Subcutaneous abdominal adipose tissue (tissue), 5 donors: ENCODE results near the gene EGF.
"Not testable (repeated sequence)": the region's sequence is repeated elsewhere in the genome, so short reads cannot be mapped to it uniquely, and the experiment has no call there.

ENCODE experiments used
- H3K27ac ChIP-seq: one replicate; pipeline ENCODE4 v1.7.0; 2013; ENCODE audit warnings: low read depth, mild to moderate bottlenecking, inconsistent platforms, low read length, moderate library complexity
- H3K27me3 ChIP-seq, 5 donors: one replicate each; pipeline ENCODE4 v1.7.0; 2013; ENCODE audit warnings: low read length in 5 of 5, inconsistent platforms in 1 of 5; ENCODE audit not compliant: control insufficient read depth in 5 of 5, insufficient read depth in 4 of 5
- H3K36me3 ChIP-seq, 5 donors: one replicate each; pipeline ENCODE4 v1.7.0; 2013; ENCODE audit warnings: low read length in 5 of 5; ENCODE audit not compliant: control insufficient read depth in 5 of 5, insufficient read depth in 5 of 5
- H3K4me1 ChIP-seq, 5 donors: one replicate each; pipeline ENCODE4 v1.7.0; 2013; ENCODE audit warnings: low read length in 5 of 5, mild to moderate bottlenecking in 3 of 5, moderate library complexity in 1 of 5; ENCODE audit not compliant: control insufficient read depth in 5 of 5, insufficient read depth in 5 of 5
- H3K4me3 ChIP-seq, 5 donors: one replicate each; pipeline ENCODE4 v1.7.0; 2013; ENCODE audit warnings: low read length in 5 of 5, low read depth in 1 of 5
- H3K9ac ChIP-seq, 5 donors: one replicate each; pipeline ENCODE4 v1.7.0; 2013; ENCODE audit warnings: low read length in 5 of 5, mild to moderate bottlenecking in 4 of 5, moderate library complexity in 3 of 5
- H3K9me3 ChIP-seq, 5 donors: one replicate each; pipeline ENCODE4 v1.7.0; 2013; ENCODE audit warnings: low read length in 5 of 5; ENCODE audit not compliant: control insufficient read depth in 5 of 5
- donor health status: healthy.
- donor health status: healthy.
- donor health status: healthy.
- donor health status: healthy.
- donor health status: healthy.

The EGF gene

GRCh38 chr4:109937352-109937751 lies 24.7 kb downstream of the EGF start:
- not testable (repeated sequence) for H3K9me3 ChIP-seq, H3K4me1 ChIP-seq, H3K36me3 ChIP-seq, H3K9ac ChIP-seq, H3K27ac ChIP-seq, H3K27me3 ChIP-seq, H3K4me3 ChIP-seq

DNA sequence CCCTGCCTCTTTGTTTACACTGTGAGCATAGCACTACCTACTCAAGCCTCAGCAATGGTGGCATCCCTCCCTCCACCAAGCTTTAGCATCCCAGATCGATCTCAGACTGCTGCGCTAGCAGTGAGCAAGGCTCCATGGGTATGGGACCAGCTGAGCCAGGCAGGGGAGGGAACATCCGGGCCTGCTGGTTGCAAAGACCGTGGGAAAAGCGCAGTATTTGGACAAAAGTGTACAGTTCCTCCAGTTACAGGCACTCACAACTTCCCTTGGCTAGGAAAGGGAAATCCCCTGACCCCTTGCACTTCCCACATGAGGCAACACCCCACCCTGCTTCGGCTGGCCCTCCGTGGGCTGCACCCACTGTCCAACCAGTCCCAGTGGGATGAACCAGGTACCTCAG lies 26.5 kb downstream of the EGF start:
- H3K4me3 ChIP-seq = no peak overlapping the region
- H3K9me3 ChIP-seq = no peaks in the 10 kb centered on the region
- no peaks in the 10 kb centered on the region for H3K4me1 ChIP-seq
- H3K27ac ChIP-seq = no peak overlapping the region
- no peaks in the 10 kb centered on the region for H3K36me3 ChIP-seq
- H3K9ac ChIP-seq = no peak overlapping the region
- no peaks in the 10 kb centered on the region for H3K27me3 ChIP-seq

DNA sequence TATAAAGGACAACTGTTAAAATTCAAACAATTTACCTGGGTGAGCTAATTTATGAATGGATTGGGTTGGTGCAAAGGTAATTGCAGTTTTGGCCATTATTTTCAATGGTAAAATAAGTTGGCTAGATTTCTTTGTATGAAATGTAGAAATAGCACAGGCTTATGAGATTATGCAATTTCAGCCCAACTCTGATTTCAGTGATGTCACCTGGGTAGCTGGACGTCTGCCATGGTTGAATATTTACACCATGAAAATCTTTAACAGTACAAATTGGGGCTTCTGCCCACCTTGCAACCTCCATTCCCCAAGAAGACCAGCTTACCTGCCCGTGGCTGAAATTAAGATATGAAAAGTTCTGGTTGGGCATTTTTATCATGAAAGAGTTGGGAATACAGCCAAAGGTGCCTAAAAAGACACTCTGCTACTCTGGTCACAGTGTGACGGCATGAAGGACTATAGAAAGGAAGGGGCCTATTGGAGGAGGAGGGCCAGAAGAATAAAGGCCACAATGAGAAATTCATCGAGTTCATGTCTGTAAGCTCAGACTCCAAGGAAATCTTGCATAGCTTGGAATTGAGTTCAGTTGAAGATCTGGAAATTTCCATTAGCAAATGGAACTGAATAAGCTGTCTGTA lies 29.7 kb downstream of the EGF start:
- Histone ChIP-seq H3K9ac (no peak overlapping the region), H3K27ac (no peak overlapping the region), H3K27me3 (no peaks in the 10 kb centered on the region), H3K9me3 (no peaks in the 10 kb centered on the region), H3K36me3 (no peaks in the 10 kb centered on the region), H3K4me1 (no peaks in the 10 kb centered on the region), H3K4me3 (no peak overlapping the region)

GRCh38 chr4:109943745-109944144 lies 31.1 kb downstream of the EGF start:
- no peaks in the 10 kb centered on the region for H3K36me3 ChIP-seq
- no peaks in the 10 kb centered on the region for H3K9me3 ChIP-seq
- no peak overlapping the region for H3K9ac ChIP-seq
- no peak overlapping the region for H3K27ac ChIP-seq
- H3K27me3 ChIP-seq = no peaks in the 10 kb centered on the region
- no peaks in the 10 kb centered on the region for H3K4me1 ChIP-seq
- no peak overlapping the region for H3K4me3 ChIP-seq

DNA sequence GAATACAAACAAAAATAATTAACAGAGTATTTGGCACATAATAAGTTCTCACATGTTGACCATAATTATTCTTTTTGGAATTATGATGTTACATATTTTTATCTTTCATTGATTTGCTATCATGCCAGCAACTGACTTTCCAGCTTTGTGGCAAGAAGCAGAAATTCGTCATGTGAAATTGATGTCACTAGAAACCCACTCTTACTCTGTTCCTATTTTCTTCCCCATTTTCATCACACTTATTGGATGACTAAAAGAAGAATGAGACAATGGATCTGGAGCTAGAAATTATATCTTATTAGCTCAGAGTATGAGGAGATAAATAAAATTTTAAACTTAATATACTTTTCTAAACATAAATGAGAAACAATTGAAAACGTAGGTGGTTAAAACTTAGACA lies 31.9 kb downstream of the EGF start:
- Histone ChIP-seq H3K4me3 (no peak overlapping the region), H3K9me3 (no peaks in the 10 kb centered on the region), H3K9ac (no peak overlapping the region), H3K36me3 (no peaks in the 10 kb centered on the region), H3K4me1 (no peaks in the 10 kb centered on the region), H3K27me3 (no peaks in the 10 kb centered on the region), H3K27ac (no peak overlapping the region)

DNA sequence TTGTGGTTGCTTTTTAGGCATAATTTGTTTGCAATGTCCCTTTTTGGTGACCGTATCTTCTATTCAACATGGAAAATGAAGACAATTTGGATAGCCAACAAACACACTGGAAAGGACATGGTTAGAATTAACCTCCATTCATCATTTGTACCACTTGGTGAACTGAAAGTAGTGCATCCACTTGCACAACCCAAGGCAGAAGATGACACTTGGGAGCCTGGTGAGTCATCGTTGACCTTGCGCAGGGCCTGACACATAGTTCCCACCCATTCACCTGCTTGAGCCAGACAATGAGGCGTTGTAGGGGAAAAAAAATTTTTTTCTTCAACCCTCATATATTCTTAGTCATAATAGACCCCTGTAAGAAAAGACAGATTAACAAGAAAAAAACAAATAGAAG lies 32.4 kb downstream of the EGF start:
- H3K4me1 ChIP-seq = no peaks in the 10 kb centered on the region
- H3K4me3 ChIP-seq = no peak overlapping the region
- no peaks in the 10 kb centered on the region for H3K27me3 ChIP-seq
- no peak overlapping the region for H3K9ac ChIP-seq
- H3K27ac ChIP-seq = no peak overlapping the region
- H3K36me3 ChIP-seq = no peaks in the 10 kb centered on the region
- H3K9me3 ChIP-seq = no peaks in the 10 kb centered on the region

DNA sequence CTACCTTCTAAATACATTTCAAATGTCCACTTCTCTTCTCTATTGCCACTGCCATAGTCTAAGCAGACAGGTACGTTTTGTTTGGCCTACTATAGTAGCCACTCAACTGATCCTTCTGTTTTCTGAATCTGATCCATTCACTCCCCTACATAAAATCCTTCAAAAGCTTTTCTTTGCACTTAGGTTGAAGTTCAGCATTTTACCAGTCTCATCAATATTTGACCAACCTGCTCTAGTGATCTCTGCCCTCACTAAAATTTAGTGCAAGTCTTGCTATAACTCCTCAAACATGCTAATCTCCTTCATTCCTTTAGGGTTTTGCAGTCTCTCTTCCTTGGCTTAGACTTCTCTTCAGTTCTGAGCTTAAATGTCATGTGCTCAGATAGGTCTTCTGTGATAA lies 33.4 kb downstream of the EGF start:
- H3K36me3 ChIP-seq = no peaks in the 10 kb centered on the region
- no peaks in the 10 kb centered on the region for H3K4me1 ChIP-seq
- no peaks in the 10 kb centered on the region for H3K27me3 ChIP-seq
- no peak overlapping the region for H3K9ac ChIP-seq
- H3K9me3 ChIP-seq = no peaks in the 10 kb centered on the region
- no peak overlapping the region for H3K4me3 ChIP-seq
- H3K27ac ChIP-seq = no peak overlapping the region

DNA sequence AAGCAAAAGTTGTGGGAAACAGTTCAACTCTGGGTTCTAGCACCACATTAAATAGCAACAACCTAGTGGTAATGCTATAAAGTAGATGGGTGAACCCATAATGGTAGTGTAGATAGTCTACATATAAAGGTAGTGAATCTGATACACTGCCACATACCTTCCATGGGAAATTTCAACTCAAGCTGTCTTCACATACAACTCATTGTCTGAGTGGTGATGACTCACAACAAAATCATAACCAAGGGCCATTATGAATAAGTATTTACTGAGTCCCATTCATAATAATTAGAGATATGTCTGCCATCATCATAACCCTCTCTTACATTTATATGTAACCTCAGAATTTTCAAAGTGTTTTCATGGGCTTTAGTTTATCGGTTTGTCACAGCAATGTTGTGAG lies 34.8 kb downstream of the EGF start:
- Histone ChIP-seq H3K4me3 (no peak overlapping the region), H3K9me3 (no peaks in the 10 kb centered on the region), H3K4me1 (no peaks in the 10 kb centered on the region), H3K36me3 (no peaks in the 10 kb centered on the region), H3K9ac (no peak overlapping the region), H3K27ac (no peak overlapping the region), H3K27me3 (no peaks in the 10 kb centered on the region)

DNA sequence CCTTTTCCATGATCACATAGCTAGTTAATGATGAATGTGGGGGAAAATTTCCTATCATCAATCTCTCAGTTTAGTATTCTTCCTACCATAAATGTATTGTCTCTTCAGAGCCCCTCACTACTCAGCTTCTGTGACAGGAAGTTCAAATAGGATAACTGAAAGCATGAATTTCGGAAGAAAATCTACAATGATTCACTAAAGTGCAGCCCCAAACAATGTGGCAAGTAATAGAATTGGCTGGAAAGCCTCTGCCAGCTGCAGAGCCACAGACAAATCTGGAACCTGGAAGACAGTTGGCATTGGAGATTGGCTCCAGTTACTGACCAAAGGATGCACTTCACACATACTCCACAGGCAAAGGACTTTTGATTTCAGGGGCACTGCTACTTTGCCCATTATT lies 35.2 kb downstream of the EGF start:
- H3K9me3 ChIP-seq = no peaks in the 10 kb centered on the region
- H3K36me3 ChIP-seq = no peaks in the 10 kb centered on the region
- H3K27me3 ChIP-seq = no peaks in the 10 kb centered on the region
- no peak overlapping the region for H3K27ac ChIP-seq
- H3K4me3 ChIP-seq = no peak overlapping the region
- no peaks in the 10 kb centered on the region for H3K4me1 ChIP-seq
- H3K9ac ChIP-seq = no peak overlapping the region

- H3K9me3 ChIP-seq, H3K4me1 ChIP-seq, H3K36me3 ChIP-seq, H3K9ac ChIP-seq, H3K27me3 ChIP-seq, H3K4me3 ChIP-seq, H3K27ac ChIP-seq: not testable (repeated sequence)
These were observed 36.5 kb downstream of the EGF start for GRCh38 chr4:109949099-109949718.
